H54 (cell line): ENCODE measurements around the gene KIDINS220.

Source experiments
- DNase-seq: peaks from one replicate; pipeline ENCODE4 v3.0.0; 2011; ENCODE audit warnings: low spot score, mixed read lengths; ENCODE audit not compliant: insufficient read length
- FAIRE-seq: peaks from 3 replicates; lab custom pipeline; 2011; peaks lifted over from hg19 to GRCh38; lab: Jason Lieb, UNC
- POLR2A ChIP-seq: IDR thresholded peaks from 2 replicates; pipeline ENCODE4 v1.6.1; 2011; ENCODE audit warnings: low read depth, mild to moderate bottlenecking, low read length

KIDINS220 gene

DNA sequence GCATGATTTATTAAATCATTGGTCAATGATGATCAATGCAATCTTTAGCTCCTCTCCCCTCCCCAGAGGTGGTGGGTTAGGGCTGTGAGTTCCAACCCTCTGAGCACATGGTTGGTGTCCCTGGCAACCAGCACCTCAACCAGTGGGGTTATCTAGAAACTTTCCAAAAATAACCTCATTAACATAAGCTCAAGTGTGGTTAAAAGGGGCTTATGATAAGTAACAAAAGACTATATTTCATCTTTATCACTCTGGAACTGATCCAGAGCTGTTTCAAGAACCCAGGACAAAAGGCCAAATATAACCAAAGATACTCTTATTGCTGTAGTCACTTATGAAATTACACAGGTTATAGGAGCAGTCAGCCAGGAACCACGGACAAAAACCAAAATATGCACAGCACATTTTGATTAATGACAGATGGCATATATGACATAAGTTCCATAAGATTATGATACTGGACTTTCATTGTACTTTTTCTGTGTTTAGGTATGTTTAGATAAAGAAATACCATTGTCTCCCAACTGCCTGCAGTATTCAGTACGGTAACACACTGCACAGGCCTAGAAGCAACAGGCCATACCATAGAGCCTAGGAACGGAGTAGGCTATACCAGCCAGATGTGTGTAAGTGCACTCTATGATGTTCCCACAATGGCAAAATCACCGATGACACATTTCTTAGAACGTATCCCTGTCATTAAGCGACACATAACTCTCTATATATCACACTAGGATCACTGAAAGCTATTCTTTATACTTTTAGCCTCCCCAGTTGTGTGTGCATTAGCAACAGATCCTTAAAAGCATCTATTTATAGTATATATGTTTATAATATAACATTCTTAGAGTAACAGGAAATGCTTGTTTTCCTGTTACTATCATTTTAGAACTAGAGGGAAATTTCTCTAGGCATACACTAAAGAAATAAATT lies 31.9 kb downstream of the KIDINS220 start:
- TF ChIP-seq POLR2A, result no peak
- FAIRE-seq (no peak), DNase-seq (no peak)

GRCh38 chr2:8803658-8804379 lies 33.6 kb downstream of the KIDINS220 start:
- FAIRE-seq (peak; percentile 97), DNase-seq (peak; percentile 61)
- no peak for TF ChIP-seq POLR2A

GRCh38 chr2:8802741-8803140 lies 34.7 kb downstream of the KIDINS220 start:
- FAIRE-seq, result no peak
- no peak for DNase-seq
- TF ChIP-seq POLR2A, result no peak

DNA sequence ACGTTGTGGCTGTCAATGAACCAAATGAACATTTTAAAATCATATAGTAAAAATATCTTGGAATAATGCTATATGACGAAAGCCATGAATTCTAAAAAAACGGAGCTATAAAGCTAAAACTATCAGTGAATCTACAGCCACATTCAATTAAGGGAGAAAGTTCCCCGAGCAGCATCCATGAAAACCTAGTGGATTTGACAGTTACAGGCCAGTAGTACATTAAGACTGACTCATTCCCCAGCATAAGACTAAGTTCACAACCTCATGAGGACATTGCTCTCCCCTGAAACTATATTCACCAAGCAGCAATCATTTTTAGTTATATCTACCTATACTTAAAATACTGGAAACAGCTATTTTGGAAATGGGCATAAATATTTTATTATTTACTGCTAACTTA lies 36.6 kb downstream of the KIDINS220 start:
- no peak for TF ChIP-seq POLR2A
- DNase-seq (no peak), FAIRE-seq (no peak)

GRCh38 chr2:8800218-8800617 lies 37.2 kb downstream of the KIDINS220 start:
- FAIRE-seq (no peak), DNase-seq (no peak)
- TF ChIP-seq POLR2A, result no peak

GRCh38 chr2:8799004-8799403 lies 38.4 kb downstream of the KIDINS220 start:
- DNase-seq, result no peak
- no peak for FAIRE-seq
- no peak for TF ChIP-seq POLR2A

GRCh38 chr2:8798393-8798792 lies 39.0 kb downstream of the KIDINS220 start:
- no peak for DNase-seq
- FAIRE-seq, result no peak
- TF ChIP-seq POLR2A, result no peak

GRCh38 chr2:8797682-8798081 lies 39.7 kb downstream of the KIDINS220 start:
- peak; percentile 9 for DNase-seq
- peak; percentile 62 for FAIRE-seq
- TF ChIP-seq POLR2A, result no peak

DNA sequence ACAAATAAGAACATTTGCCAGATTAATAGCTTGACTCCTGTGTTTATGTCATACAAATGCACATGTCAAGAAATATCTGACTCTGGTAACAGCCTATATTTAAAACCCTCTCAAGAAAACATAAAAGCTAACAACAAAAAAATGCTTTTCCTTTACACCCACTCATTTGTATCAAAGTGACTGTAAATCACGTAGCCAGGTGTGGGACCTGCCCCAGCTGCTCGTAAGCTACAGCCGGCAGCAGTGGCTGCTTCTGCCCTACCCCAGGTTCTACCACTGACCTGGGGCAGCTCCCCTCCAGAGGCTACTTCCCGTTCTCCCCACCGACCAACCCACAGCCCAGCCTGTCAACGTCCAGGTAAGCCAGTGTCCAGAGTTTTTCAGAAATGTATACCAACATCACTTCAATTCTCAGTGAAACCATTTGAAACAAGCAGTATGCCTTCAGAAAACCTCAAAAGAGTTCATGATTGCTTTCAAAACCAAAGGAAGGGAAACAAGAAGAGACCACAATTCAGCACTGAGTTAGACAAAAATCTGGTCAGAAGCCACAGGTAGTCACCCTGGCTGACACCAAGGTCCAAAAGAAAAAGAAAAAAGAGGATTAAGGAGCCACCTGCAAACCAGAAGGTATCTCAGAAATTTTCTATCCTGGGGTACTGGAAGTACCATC lies 40.4 kb downstream of the KIDINS220 start:
- FAIRE-seq (no peak), DNase-seq (no peak)
- TF ChIP-seq POLR2A, result no peak

DNA sequence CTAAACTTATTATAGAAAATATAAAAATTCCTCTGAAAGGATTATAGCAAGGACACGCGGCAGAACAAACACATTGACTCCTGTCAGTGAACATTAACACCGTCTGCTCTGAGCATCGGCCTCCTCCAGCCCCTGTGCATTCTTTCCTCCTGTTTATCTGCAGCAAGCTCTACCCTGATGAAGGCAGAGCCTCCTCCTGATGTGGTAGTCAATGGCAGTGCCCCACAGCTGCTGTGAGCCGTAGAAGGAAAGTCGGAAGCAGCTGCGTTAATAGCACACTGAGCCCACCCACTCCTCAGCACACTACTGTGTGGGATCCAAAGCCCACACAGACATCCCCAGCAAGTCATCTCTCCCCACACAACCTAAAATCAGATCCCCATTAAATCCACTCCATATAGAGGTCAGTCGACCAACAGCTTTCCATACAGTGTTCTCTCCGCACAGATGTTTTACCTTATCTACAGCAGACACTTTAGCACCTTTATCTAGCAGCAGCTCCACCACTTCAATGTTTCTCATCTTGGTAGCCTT lies 41.0 kb downstream of the KIDINS220 start:
- no peak for TF ChIP-seq POLR2A
- DNase-seq (no peak), FAIRE-seq (no peak)

- no peak for TF ChIP-seq POLR2A
- DNase-seq, result no peak
- FAIRE-seq, result peak; percentile 55
These were observed 42.2 kb downstream of the KIDINS220 start for GRCh38 chr2:8794923-8795825.

GRCh38 chr2:8790739-8791162 lies 46.7 kb downstream of the KIDINS220 start:
- DNase-seq (no peak), FAIRE-seq (no peak)
- TF ChIP-seq POLR2A, result no peak

DNA sequence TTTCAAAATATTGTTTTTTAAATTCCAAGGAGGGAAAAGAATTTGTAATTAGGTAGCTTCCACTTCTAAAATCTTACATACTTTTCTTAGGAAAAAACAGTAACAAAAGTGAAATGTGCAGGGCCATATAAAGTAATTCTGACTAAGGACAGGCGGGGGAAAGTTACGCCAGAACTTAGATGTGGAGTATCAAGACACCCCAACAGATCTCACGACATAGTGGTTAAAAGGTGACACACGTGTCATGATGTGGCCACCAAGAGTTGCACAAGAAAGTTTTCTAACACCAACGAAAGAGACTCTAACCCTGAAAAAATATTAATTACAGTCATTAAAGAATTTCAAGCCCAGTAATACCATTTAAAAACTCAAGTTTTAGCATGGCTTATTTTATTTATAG lies 51.0 kb downstream of the KIDINS220 start:
- no peak for TF ChIP-seq POLR2A
- no peak for DNase-seq
- no peak for FAIRE-seq
